B cell (primary cell): ENCODE results near the gene RAD51B. TPM values are rescaled to one million over a fixed set of nuclear protein-coding genes. Genes with fewer than 3 reads are reported as not detected.
A peak's percentile ranks its signal among the peaks of the same experiment; 100 is the strongest.

Source experiments
- ATAC-seq: fragments of 200-7000 bp; cut with Tn5 transposase; one replicate; pipeline ENCODE4 v1.10.0; 2021; ENCODE audit warnings: low read depth, mild to moderate bottlenecking, moderate number of reproducible peaks, moderate library complexity
- CTCF ChIA-PET: fragments of 350-600 bp; sonication (Branson Sonifier 250); formaldehyde crosslinking; loops from one replicate; lab custom pipeline; 2021; ENCODE audit warnings: antibody characterized with exemption, inconsistent platforms; lab: Charles Lee
- POLR2A ChIA-PET: fragments of 350-600 bp; sonication (Branson Sonifier 250); formaldehyde crosslinking; loops from one replicate; lab custom pipeline; 2021; ENCODE audit warnings: antibody characterized with exemption; lab: Charles Lee
- DNase-seq: peaks from one replicate; pipeline ENCODE4 v3.0.0; 2013
- H2AFZ ChIP-seq: 2 replicates; pipeline ENCODE4 v1.6.1; 2012; ENCODE audit warnings: mild to moderate bottlenecking, low read depth, low read length; ENCODE audit not compliant: insufficient read depth, poor library complexity, severe bottlenecking
- H3K27ac ChIP-seq, 2 donors: 1 replicate in 1 of 2; 2 replicates in 1 of 2; pipeline ENCODE4 v1.5.1; 2012 to 2013; ENCODE audit warnings: low read length in 2 of 2, mild to moderate bottlenecking in 2 of 2, moderate library complexity in 1 of 2
- H3K27me3 ChIP-seq, 4 experiments: fragments of 200-600 bp in 1 of 4; sonication (generic) in 1 of 4; replicated peaks in 1 of 4; 1 replicate in 2 of 4; 2 replicates in 2 of 4; pipeline versions ENCODE4 v1.6.1 to v1.7.0; 2013 to 2016; ENCODE audit warnings: low read length in 3 of 4, mild to moderate bottlenecking in 2 of 4, mixed read lengths in 1 of 4, moderate library complexity in 1 of 4; ENCODE audit not compliant: insufficient read depth in 4 of 4, control insufficient read depth in 3 of 4; ENCODE audit errors: control extremely low read depth in 1 of 4
- H3K36me3 ChIP-seq, 2 experiments: replicated peaks in 1 of 2; 1 replicate in 1 of 2; 2 replicates in 1 of 2; pipeline versions ENCODE4 v1.6.1 to v1.7.1; 2013; ENCODE audit warnings: low read length in 1 of 2; ENCODE audit not compliant: insufficient read depth in 2 of 2, control insufficient read depth in 1 of 2; ENCODE audit errors: control extremely low read depth in 1 of 2, extremely low read depth in 1 of 2
- H3K4me1 ChIP-seq, 2 donors: fragments of 200-600 bp in 1 of 2; sonication (generic) in 1 of 2; 1 replicate in 1 of 2; 2 replicates in 1 of 2; pipeline versions ENCODE4 v1.5.1 to v1.6.1; 2013 to 2017; ENCODE audit warnings: low read length in 2 of 2; ENCODE audit not compliant: control insufficient read depth in 2 of 2, insufficient read depth in 2 of 2
- H3K4me2 ChIP-seq: replicated peaks from 2 replicates; pipeline ENCODE3; 2012; ENCODE audit warnings: mild to moderate bottlenecking, low read depth, low read length; ENCODE audit not compliant: poor library complexity, severe bottlenecking
- H3K4me3 ChIP-seq, 5 experiments: fragments of 200-600 bp in 1 of 5; sonication (generic) in 1 of 5; 1 replicate in 3 of 5; 2 replicates in 2 of 5; pipeline versions ENCODE4 v1.5.1 to v1.7.0; 2011 to 2016; ENCODE audit warnings: low read length in 4 of 5, mild to moderate bottlenecking in 4 of 5, low read depth in 2 of 5, control low read depth in 1 of 5, moderate library complexity in 1 of 5; ENCODE audit not compliant: insufficient read depth in 1 of 5; ENCODE audit errors: control extremely low read depth in 1 of 5, extremely low read depth in 1 of 5
- H3K79me2 ChIP-seq: fragments of 200-600 bp; sonication (generic); one replicate; pipeline ENCODE4 v1.6.0; 2016; ENCODE audit warnings: low read length; ENCODE audit not compliant: control insufficient read depth, insufficient read depth
- H3K9ac ChIP-seq: fragments of 200-600 bp; sonication (generic); 2 replicates; pipeline ENCODE4 v1.6.1; 2017; ENCODE audit warnings: mild to moderate bottlenecking, low read length, moderate library complexity
- H3K9me3 ChIP-seq, 3 donors: one replicate each; pipeline versions ENCODE4 v1.6.1 to v1.7.1; 2013; ENCODE audit warnings: low read length in 2 of 3; ENCODE audit not compliant: control insufficient read depth in 2 of 3, insufficient read depth in 1 of 3; ENCODE audit errors: control extremely low read depth in 1 of 3
- H4K20me1 ChIP-seq: 2 replicates; pipeline ENCODE4 v1.6.0; 2012; ENCODE audit warnings: mild to moderate bottlenecking, low read length; ENCODE audit not compliant: insufficient read depth, control insufficient read depth, poor library complexity, severe bottlenecking
- H3K27ac Mint-ChIP-seq: one replicate; pipeline ENCODE4 v1.8.0; 2021; ENCODE audit warnings: mixed read lengths
- H3K27me3 Mint-ChIP-seq: one replicate; pipeline ENCODE4 v1.8.0; 2021; ENCODE audit warnings: mixed read lengths
- H3K4me1 Mint-ChIP-seq: one replicate; pipeline ENCODE4 v1.8.0; 2021; ENCODE audit warnings: mixed read lengths
- H3K4me3 Mint-ChIP-seq: one replicate; pipeline ENCODE4 v1.8.0; 2021; ENCODE audit warnings: mixed read lengths
- H3K9me3 Mint-ChIP-seq: one replicate; pipeline ENCODE4 v1.8.0; 2022; ENCODE audit warnings: mixed read lengths; ENCODE audit not compliant: insufficient read depth
- EZH2 ChIP-seq: IDR thresholded peaks from 2 replicates; pipeline ENCODE4 v1.6.1; 2012; ENCODE audit warnings: borderline replicate concordance, low read depth, mild to moderate bottlenecking, moderate library complexity, low read length; ENCODE audit not compliant: insufficient read depth, poor library complexity, severe bottlenecking
- WGBS: methylation state at CpG from one replicate; pipeline ENCODE4 v1.1.5; 2013; ENCODE audit warnings: missing lambda C conversion rate; ENCODE audit not compliant: insufficient coverage; 5-methylcytosine and 5-hydroxymethylcytosine counted together
- intact Hi-C: fragments of 100-400 bp; cut with micrococcal nuclease; formaldehyde crosslinking; loops from one replicate; pipeline ENCODE4 v1.10.0; 2022
- polyA plus RNA-seq: library from polyadenylated mRNA; depleted of rRNA; stranded (reverse); fragments of >200 nt; gene quantifications from 2 replicates; pipeline ENCODE4 v1.2.3, GENCODE V29; 2012
- total RNA-seq, 2 donors: library from RNA; stranded (reverse); fragments of 120-200 nt in 1 of 2; gene quantifications; 1 replicate in 1 of 2; 2 replicates in 1 of 2; pipeline versions ENCODE4 v1.2.3 to v1.2.4, GENCODE V29; 2013 to 2022
- TF ChIP-seq, protein P1 (sequence below): fragments of 200-600 bp; IDR thresholded peaks from one replicate; pipeline ENCODE4 v1.8.0; 2022; ENCODE audit warnings: antibody characterized with exemption, mild to moderate bottlenecking

The RAD51B gene
- total and polyA plus RNA-seq, 2 donors (not counting 1 experiment from before 2014, with no cell fraction given): 6.5 to 60.6 TPM

- CTCF ChIA-PET: interaction anchor here (4.9 to 5.1 kb wide), 2 partner anchors 102 to 129 kb away, joined by 36 to 97 read pairs; partner anchors contain the start of gene ZFP36L1
- Mint-ChIP-seq H3K9me3 (no peaks in the 10 kb centered on the region), H3K4me3 (peak overlapping the region; percentile 4), H3K27me3 (no peaks in the 10 kb centered on the region), H3K27ac (peak overlapping the region; percentile 99), H3K4me1 (peaks cover 86% of the 10 kb centered on the region)
- no peak overlapping the region for H3K4me3 ChIP-seq
- H3K4me2 ChIP-seq: no peak overlapping the region
- H3K27ac ChIP-seq: peak overlapping the region in 1 of 2 donors; percentile 98
- no peak overlapping the region for H3K9ac ChIP-seq
- DNase-seq: no peak
- H3K4me1 ChIP-seq: peaks cover 68 to 83% of the 10 kb centered on the region in 2 donors
- no peaks in the 10 kb centered on the region for H3K27me3 ChIP-seq
- POLR2A ChIA-PET: interaction anchor here (1.3 to 4.3 kb wide), 2 partner anchors 24 to 106 kb away, joined by 4 to 44 read pairs; partner anchors contain the start of gene ZFP36L1
- 85% methylated on average over 7 of the region's 8 CpGs for WGBS
- H4K20me1 ChIP-seq: no peaks in the 10 kb centered on the region
- H3K9me3 ChIP-seq: no peaks in the 10 kb centered on the region
- H2AFZ ChIP-seq: no peak overlapping the region
- no peak for TF ChIP-seq EZH2
- TF ChIP-seq, protein P1, sequence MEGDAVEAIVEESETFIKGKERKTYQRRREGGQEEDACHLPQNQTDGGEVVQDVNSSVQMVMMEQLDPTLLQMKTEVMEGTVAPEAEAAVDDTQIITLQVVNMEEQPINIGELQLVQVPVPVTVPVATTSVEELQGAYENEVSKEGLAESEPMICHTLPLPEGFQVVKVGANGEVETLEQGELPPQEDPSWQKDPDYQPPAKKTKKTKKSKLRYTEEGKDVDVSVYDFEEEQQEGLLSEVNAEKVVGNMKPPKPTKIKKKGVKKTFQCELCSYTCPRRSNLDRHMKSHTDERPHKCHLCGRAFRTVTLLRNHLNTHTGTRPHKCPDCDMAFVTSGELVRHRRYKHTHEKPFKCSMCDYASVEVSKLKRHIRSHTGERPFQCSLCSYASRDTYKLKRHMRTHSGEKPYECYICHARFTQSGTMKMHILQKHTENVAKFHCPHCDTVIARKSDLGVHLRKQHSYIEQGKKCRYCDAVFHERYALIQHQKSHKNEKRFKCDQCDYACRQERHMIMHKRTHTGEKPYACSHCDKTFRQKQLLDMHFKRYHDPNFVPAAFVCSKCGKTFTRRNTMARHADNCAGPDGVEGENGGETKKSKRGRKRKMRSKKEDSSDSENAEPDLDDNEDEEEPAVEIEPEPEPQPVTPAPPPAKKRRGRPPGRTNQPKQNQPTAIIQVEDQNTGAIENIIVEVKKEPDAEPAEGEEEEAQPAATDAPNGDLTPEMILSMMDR: no peak
- no peak for ATAC-seq
- no peaks in the 10 kb centered on the region for H3K36me3 ChIP-seq
- peaks cover 28% of the 10 kb centered on the region for H3K79me2 ChIP-seq
- intact Hi-C loops: loop anchor here (5.0 to 10.0 kb wide), 3 partner anchors 59 to 419 kb away; no protein-coding TSS in a partner anchor
Observed at GRCh38 chr14:68686724-68687123, 867.1 kb downstream of the RAD51B start.

DNA sequence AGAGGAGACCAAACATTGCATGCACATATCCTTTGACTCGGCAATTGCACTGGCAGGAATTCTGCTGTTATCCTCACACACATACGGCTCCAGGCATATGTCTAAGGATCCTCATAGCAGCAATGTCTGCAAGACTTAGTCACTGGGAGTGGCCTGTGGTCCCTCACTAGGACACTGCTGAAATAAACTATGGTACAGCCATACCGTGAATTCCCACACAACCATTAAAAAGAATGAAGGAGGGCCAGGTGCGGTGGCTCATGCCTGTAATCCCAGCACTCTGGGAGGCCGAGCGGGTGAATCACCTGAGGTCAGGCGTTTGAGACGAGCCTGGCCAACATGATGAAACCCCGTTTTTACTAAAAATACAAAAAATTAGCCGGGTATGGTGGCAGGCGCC, 868.2 kb downstream of the RAD51B start:
- intact Hi-C loops: loop anchor here (5.0 to 10.0 kb wide), 3 partner anchors 60 to 420 kb away; no protein-coding TSS in a partner anchor
- CTCF ChIA-PET: interaction anchor here (1.0 to 2.3 kb wide), 3 partner anchors 10 to 438 kb away, joined by 3 to 14 read pairs (median 3); no protein-coding TSS in a partner anchor
- DNase-seq: no peak
- POLR2A ChIA-PET: interaction anchor here (1.0 kb wide), 1 partner anchor 100 kb away, joined by 3 read pairs; no protein-coding TSS in a partner anchor
- peaks cover 83% of the 10 kb centered on the region for H3K4me1 Mint-ChIP-seq
- WGBS: 94% methylated on average over 11 of the region's 11 CpGs
- Histone ChIP-seq H4K20me1 (no peaks in the 10 kb centered on the region), H3K4me3 (no peak overlapping the region), H3K9me3 (no peaks in the 10 kb centered on the region), H3K4me2 (no peak overlapping the region), H3K36me3 (no peaks in the 10 kb centered on the region), H3K27ac (no peak overlapping the region), H3K4me1 (peaks cover 59 to 75% of the 10 kb centered on the region in 2 donors), H3K9ac (no peak overlapping the region), H2AFZ (no peak overlapping the region), H3K79me2 (peaks cover 20% of the 10 kb centered on the region), H3K27me3 (no peaks in the 10 kb centered on the region)
- no peaks in the 10 kb centered on the region for H3K9me3 Mint-ChIP-seq
- no peak overlapping the region for H3K4me3 Mint-ChIP-seq
- no peaks in the 10 kb centered on the region for H3K27me3 Mint-ChIP-seq
- TF ChIP-seq EZH2: no peak
- TF ChIP-seq, protein P1: no peak
- no peak for ATAC-seq
- peak overlapping the region; percentile 76 for H3K27ac Mint-ChIP-seq
